HG03066 (cell line): ENCODE results near the gene AHI1.

Source experiments
- ATAC-seq: cut with Tn5 transposase; IDR thresholded peaks from one replicate; pipeline ENCODE4 v1.9.1; 2021; ENCODE audit warnings: low read depth; ENCODE audit not compliant: unreplicated experiment

The AHI1 gene

GRCh38 chr6:135305684-135306083, 191.9 kb downstream of the AHI1 start:
- no peak for ATAC-seq

DNA sequence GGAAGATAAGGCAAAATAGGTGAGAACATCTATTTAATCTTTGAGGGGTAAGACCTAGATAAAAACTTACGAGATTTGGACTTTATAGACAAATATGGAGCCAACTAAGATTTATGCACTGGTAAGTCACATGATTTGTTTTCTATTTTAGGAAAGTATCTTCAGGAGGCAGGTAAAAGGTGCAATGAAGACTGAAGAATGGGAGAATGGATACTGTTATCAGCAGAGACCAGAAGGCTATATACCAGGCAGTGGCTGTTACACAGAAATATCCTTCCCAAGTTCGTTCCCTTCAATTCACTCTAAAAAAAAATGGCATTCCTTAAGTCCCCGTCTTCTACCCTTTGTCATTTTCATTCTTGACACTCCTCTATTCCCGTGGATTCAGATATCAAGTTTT, 192.7 kb downstream of the AHI1 start:
- no peak for ATAC-seq

DNA sequence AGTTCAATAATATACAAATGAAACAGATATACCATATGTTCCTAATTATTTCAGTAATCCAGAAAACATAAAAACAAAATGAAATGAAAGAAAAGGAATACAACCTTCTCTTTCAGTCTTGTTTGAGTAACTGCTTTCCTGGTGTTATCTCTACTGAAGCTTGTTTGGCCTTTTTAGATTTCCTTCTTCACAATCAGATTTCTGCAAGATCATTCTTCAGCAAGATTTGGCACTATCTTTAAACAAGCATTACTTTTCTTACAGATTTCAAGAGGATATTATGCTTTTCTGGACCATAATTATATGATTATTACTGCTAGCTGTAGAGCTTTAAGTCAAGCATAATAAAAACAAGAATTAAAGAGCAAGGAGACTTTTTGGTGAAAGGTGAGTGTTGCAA, 196.2 kb downstream of the AHI1 start:
- no peak for ATAC-seq

GRCh38 chr6:135300576-135300975, 197.0 kb downstream of the AHI1 start:
- no peak for ATAC-seq

GRCh38 chr6:135299256-135299655, 198.3 kb downstream of the AHI1 start:
- ATAC-seq: no peak

DNA sequence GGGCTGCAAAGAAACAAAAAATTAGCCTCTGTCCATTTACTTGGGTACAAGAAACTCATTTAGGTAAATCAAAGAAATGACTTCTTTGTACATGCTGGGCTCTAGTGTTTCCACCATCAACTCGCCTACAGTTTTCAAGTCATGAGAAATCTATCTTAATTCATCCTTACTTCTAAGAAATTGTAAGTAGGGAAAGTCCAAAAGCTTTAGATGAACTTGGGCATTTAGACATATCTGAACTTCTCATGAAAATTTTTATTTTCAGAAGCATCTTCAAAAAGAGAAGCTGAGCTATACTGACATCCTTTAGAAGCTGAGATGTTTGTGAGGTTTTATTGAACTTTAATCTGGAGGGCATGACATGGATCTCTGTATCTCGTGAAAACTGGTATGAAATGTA, 199.1 kb downstream of the AHI1 start:
- no peak for ATAC-seq

- ATAC-seq: no peak
Observed at GRCh38 chr6:135296715-135297114, 200.8 kb downstream of the AHI1 start.

DNA sequence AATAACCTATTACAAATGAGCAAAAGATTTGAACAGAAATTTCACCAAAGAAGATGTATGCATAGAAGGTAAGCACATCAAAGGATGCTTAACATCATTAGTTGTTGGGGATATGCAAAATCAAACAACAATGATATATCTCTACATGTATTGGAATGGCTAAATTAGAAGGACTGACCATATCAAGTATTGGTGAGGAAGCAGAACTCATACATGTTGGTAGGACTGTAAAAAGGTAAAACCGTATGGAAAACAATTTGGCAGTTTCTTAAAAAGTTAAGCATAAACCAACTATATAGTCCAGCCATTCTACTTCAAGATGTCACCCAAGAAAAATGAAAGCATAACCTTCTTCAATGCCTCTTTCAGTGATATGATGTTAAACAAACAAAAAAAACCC, 202.5 kb downstream of the AHI1 start:
- ATAC-seq: no peak

- ATAC-seq: no peak
Observed at GRCh38 chr6:135291288-135292076, 206.1 kb downstream of the AHI1 start.

GRCh38 chr6:135289816-135290215, 207.7 kb downstream of the AHI1 start:
- no peak for ATAC-seq

- no peak for ATAC-seq
Observed at GRCh38 chr6:135286962-135287538, 210.5 kb downstream of the AHI1 start.

DNA sequence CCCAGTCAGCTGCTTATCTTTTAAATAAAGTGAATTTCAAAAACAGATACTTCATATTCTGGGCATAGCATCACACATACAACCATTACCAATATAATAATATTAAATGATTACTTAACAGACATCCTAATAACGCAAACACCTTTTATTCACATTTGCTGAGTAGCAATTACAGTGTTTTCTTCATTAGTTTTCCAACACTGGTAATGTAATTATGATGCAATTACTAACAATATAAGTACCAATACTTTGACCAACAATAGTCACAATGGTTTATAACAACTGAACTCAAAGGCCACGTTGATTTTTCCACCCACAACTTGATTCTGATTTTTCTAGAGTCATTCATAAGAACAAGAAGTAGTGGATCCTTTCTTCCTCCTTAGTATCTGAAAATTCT, 212.4 kb downstream of the AHI1 start:
- no peak for ATAC-seq

DNA sequence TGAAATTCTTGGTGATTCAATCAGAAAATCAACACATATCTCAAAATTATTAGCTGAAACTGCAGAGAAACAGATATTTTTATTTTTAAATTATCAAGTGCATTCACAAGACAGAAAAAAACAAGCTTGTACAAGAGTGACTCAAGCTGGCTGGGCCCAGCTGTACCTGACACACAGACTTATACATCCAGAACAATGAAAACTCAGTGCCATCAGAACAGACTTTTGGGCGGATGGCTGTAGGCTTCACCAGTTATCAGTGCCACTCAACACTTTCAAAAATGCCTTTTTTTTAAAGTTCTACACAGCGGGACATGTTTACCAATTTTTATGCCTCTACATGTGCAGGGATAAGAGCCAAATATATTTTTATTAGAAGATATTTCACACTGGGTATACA, 213.6 kb downstream of the AHI1 start:
- ATAC-seq: no peak

DNA sequence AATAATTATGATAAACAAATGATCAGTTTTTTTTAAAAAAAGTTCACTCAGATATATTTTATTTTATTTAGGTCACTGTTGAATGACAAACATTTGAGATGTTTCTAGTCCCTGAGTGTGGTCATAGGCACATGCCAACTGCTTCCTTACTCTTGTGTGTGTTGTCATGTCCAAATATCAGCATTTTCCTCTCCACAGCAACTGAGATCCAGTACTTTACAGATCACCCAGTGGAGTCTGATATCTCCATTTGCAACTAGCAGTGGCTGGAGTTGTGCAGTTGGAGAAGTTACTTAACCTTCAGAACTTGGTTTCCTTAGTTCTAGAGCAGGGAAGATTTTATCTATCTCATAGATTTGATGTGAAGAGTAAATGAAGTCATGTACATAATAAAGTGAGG, 215.1 kb downstream of the AHI1 start:
- ATAC-seq: no peak

DNA sequence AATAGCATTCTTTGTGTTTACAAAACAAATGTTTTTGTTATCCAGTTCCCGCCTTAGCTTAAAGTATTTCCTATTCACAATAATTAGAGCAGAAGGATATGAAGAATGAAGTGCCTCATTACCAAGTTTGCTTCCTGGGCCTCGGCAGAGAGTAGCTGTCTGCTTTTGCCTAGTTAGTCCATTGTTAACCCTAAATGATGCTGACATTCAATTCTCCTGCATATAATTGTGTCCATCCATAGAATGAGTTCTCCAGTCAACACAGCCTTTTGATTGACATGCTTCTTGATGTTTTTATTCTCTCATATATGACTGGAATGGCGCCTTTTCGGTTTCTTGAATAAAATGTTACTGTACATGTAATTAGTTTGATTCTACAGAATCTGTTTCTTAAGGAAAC, 215.6 kb downstream of the AHI1 start:
- ATAC-seq: no peak

GRCh38 chr6:135281227-135281626, 216.3 kb downstream of the AHI1 start:
- no peak for ATAC-seq

DNA sequence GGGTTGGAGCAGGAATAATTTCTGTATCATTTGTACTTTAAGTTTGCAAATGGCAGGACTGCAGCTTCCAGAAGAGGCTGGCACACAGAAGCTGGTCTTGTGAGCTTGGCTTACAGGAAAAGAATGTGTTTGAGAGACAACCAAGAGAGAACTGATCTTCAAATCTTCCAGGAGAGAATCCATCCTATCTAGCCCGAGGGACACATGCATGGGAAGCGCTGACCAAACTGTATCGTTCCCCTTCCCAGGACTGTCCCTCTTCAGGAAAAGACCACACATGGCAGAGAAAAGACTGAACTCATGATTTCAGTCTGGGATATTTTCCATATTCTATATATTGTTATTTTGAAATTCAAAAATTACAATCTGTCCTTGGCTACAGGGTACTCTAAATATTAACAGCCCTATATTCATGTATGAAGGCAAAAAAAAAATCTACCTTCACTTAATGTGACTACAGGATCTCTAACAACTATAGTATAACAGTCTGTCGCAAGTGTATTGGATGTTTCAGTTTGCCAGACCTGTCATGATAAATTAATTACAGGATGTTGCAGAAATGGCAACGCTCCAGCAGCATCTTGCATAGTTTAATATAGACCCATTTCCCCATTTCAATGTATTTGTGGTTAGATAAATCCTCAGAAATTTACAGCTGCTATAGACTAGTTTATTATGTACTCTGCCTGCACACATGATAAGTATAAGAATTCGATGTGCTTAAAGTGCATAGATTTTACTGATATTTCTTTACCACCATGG, 217.0 kb downstream of the AHI1 start:
- ATAC-seq: no peak

DNA sequence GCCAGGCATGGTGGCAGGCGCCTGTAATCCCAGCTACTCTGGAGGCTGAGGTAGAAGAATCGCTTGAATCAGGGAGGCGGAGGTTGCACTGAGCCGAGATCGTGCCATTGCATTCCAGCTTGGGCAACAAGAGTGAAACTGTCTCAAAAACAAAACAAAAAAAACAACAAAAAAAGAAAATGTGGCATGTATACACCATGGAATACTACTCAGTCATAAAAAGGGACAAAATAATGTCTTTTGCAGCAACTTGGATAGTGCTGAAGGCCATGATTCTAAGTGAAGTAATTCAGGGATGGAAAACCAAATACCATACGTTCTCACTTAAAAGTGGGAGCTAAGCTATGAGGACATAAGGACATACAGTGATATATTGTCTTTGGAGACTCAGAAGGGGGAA, 220.1 kb downstream of the AHI1 start:
- no peak for ATAC-seq

- ATAC-seq: no peak
Observed at GRCh38 chr6:135274561-135275293, 222.8 kb downstream of the AHI1 start.

GRCh38 chr6:135271626-135272025, 225.9 kb downstream of the AHI1 start:
- ATAC-seq: no peak
